SK-N-SH treated with all-trans-retinoic acid at 6 μM for 48 hours (cell line): Measurements from ENCODE around the gene UIMC1.

Experiments
- ATAC-seq: fragments of 200-7000 bp; cut with Tn5 transposase; 3 replicates; pipeline ENCODE4 v1.9.1; 2020; ENCODE audit warnings: mild to moderate bottlenecking, moderate library complexity
- BACH2 ChIP-seq: fragments of 250-450 bp; sonication (Bioruptor Pico); IDR thresholded peaks from 2 replicates; pipeline ENCODE4 v1.9.0; 2021; ENCODE audit warnings: mild to moderate bottlenecking, borderline replicate concordance
- CSDC2 ChIP-seq: fragments of 250-450 bp; sonication (Bioruptor Pico); IDR thresholded peaks from 2 replicates; pipeline ENCODE4 v1.5.0; 2020; ENCODE audit warnings: mild to moderate bottlenecking, moderate library complexity
- CSRNP3 ChIP-seq: fragments of 250-450 bp; sonication (Bioruptor Pico); IDR thresholded peaks from 2 replicates; pipeline ENCODE4 v1.5.1; 2021; ENCODE audit warnings: mild to moderate bottlenecking, moderate library complexity
- ESRRG ChIP-seq: fragments of 250-450 bp; sonication (Bioruptor Pico); IDR thresholded peaks from 2 replicates; pipeline ENCODE4 v1.6.1; 2021; ENCODE audit warnings: mild to moderate bottlenecking
- GLIS3 ChIP-seq: fragments of 250-450 bp; sonication (Bioruptor Pico); IDR thresholded peaks from 2 replicates; pipeline ENCODE4 v1.5.0; 2020; ENCODE audit warnings: mild to moderate bottlenecking, moderate library complexity
- ISL1 ChIP-seq: fragments of 250-450 bp; sonication (Bioruptor Pico); IDR thresholded peaks from 2 replicates; pipeline ENCODE4 v2.1.2; 2022; ENCODE audit warnings: mild to moderate bottlenecking, moderate library complexity
- OSR1 ChIP-seq: fragments of 250-450 bp; sonication (Bioruptor Pico); IDR thresholded peaks from 2 replicates; pipeline ENCODE4 v1.8.0; 2022; ENCODE audit warnings: moderate library complexity, mild to moderate bottlenecking, inconsistent platforms
- PPARA ChIP-seq: fragments of 250-450 bp; sonication (Bioruptor Pico); IDR thresholded peaks from 2 replicates; pipeline ENCODE4 v1.5.0; 2020; ENCODE audit warnings: mild to moderate bottlenecking, borderline replicate concordance
- RARB ChIP-seq: fragments of 250-450 bp; sonication (Bioruptor Pico); IDR thresholded peaks from 2 replicates; pipeline ENCODE4 v1.8.0; 2021; ENCODE audit warnings: mild to moderate bottlenecking, moderate library complexity
- TCF4 ChIP-seq: fragments of 250-450 bp; sonication (Bioruptor Pico); IDR thresholded peaks from 2 replicates; pipeline ENCODE4 v1.8.0; 2021; ENCODE audit warnings: mild to moderate bottlenecking, moderate library complexity, borderline replicate concordance
- TOX ChIP-seq: fragments of 250-450 bp; sonication (Bioruptor Pico); IDR thresholded peaks from 2 replicates; pipeline ENCODE4 v1.8.0; 2021; ENCODE audit warnings: mild to moderate bottlenecking, moderate library complexity, borderline replicate concordance
- ZC3H10 ChIP-seq: fragments of 250-450 bp; sonication (Bioruptor Pico); IDR thresholded peaks from 2 replicates; pipeline ENCODE4 v1.5.1; 2021; ENCODE audit warnings: mild to moderate bottlenecking, moderate library complexity
- ZFP3 ChIP-seq: fragments of 250-450 bp; sonication (Bioruptor Pico); IDR thresholded peaks from 2 replicates; pipeline ENCODE4 v1.5.0; 2020; ENCODE audit warnings: mild to moderate bottlenecking, moderate library complexity
- ZFP30 ChIP-seq: fragments of 450-650 bp; formaldehyde crosslinking; IDR thresholded peaks from 2 replicates; pipeline ENCODE4 v1.5.0; 2022; ENCODE audit warnings: mild to moderate bottlenecking, moderate library complexity
- ZNF565 ChIP-seq: fragments of 450-650 bp; formaldehyde crosslinking; conservative IDR thresholded peaks from 2 replicates; pipeline ENCODE4 v1.5.0; 2020; ENCODE audit warnings: low read depth, mild to moderate bottlenecking, moderate library complexity
- ZNF70 ChIP-seq: fragments of 450-650 bp; formaldehyde crosslinking; IDR thresholded peaks from 2 replicates; pipeline ENCODE4 v1.5.0; 2020; ENCODE audit warnings: mild to moderate bottlenecking, moderate library complexity
- ZNF8 ChIP-seq: fragments of 450-650 bp; formaldehyde crosslinking; IDR thresholded peaks from 2 replicates; pipeline ENCODE4 v1.5.0; 2020; ENCODE audit warnings: mild to moderate bottlenecking, moderate library complexity
- TF ChIP-seq, protein P1 (sequence below): fragments of 250-450 bp; sonication (Bioruptor Pico); IDR thresholded peaks from 2 replicates; pipeline ENCODE4 v1.8.0; 2021; ENCODE audit warnings: low read depth, mild to moderate bottlenecking, moderate library complexity, borderline replicate concordance
- TF ChIP-seq, protein P2 (sequence below): fragments of 250-450 bp; sonication (Bioruptor Pico); IDR thresholded peaks from 2 replicates; pipeline ENCODE4 v1.8.0; 2020; ENCODE audit warnings: mild to moderate bottlenecking, moderate library complexity, borderline replicate concordance
- TF ChIP-seq, protein P3 (sequence below): fragments of 250-450 bp; sonication (Bioruptor Pico); IDR thresholded peaks from 2 replicates; pipeline ENCODE4 v1.5.0; 2020; ENCODE audit warnings: mild to moderate bottlenecking, moderate library complexity

Gene UIMC1

GRCh38 chr5:176870110-176870591 is 136.4 kb downstream of the UIMC1 start (continued):
- TF ChIP-seq, protein P1, sequence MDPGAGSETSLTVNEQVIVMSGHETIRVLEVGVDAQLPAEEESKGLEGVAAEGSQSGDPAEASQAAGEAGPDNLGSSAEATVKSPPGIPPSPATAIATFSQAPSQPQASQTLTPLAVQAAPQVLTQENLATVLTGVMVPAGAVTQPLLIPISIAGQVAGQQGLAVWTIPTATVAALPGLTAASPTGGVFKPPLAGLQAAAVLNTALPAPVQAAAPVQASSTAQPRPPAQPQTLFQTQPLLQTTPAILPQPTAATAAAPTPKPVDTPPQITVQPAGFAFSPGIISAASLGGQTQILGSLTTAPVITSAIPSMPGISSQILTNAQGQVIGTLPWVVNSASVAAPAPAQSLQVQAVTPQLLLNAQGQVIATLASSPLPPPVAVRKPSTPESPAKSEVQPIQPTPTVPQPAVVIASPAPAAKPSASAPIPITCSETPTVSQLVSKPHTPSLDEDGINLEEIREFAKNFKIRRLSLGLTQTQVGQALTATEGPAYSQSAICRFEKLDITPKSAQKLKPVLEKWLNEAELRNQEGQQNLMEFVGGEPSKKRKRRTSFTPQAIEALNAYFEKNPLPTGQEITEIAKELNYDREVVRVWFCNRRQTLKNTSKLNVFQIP (CRISPR knock-in tag), result no peak
- no peak for TF ChIP-seq BACH2 (CRISPR knock-in tag)
- TF ChIP-seq, protein P2, sequence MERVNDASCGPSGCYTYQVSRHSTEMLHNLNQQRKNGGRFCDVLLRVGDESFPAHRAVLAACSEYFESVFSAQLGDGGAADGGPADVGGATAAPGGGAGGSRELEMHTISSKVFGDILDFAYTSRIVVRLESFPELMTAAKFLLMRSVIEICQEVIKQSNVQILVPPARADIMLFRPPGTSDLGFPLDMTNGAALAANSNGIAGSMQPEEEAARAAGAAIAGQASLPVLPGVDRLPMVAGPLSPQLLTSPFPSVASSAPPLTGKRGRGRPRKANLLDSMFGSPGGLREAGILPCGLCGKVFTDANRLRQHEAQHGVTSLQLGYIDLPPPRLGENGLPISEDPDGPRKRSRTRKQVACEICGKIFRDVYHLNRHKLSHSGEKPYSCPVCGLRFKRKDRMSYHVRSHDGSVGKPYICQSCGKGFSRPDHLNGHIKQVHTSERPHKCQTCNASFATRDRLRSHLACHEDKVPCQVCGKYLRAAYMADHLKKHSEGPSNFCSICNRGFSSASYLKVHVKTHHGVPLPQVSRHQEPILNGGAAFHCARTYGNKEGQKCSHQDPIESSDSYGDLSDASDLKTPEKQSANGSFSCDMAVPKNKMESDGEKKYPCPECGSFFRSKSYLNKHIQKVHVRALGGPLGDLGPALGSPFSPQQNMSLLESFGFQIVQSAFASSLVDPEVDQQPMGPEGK (CRISPR knock-in tag), result no peak
- TF ChIP-seq ZNF70, result no peak
- no peak for TF ChIP-seq ZFP3

DNA sequence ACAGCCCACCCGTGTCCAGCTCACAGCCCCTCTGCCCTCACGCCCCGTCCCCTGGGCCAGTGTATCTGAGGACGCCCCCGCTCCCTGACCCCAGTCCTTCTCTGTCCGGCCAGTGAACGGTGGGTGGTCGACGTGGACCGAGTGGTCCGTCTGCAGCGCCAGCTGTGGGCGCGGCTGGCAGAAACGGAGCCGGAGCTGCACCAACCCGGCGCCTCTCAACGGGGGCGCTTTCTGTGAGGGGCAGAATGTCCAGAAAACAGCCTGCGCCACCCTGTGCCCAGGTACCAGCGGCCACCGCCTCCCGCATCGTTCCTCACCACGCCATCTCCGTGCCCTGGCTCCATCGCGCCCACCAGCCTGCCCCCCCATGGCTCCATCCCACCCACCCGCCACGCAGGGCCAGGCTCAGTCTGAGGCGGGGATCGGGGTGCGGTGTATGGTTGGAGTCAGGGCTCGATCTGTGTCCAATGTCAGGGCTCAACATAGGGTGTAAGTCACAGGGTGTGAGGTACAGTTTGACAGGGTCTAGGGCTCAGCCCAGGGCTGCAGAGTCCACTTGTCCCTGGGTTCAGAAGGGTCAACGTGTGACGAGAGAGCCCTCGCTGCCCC is 137.0 kb downstream of the UIMC1 start:
- TF ChIP-seq OSR1 (CRISPR knock-in tag) (no peak), ISL1 (CRISPR knock-in tag) (no peak)
- TF ChIP-seq, all 23 proteins: peak for 0
- ATAC-seq, result no peak

DNA sequence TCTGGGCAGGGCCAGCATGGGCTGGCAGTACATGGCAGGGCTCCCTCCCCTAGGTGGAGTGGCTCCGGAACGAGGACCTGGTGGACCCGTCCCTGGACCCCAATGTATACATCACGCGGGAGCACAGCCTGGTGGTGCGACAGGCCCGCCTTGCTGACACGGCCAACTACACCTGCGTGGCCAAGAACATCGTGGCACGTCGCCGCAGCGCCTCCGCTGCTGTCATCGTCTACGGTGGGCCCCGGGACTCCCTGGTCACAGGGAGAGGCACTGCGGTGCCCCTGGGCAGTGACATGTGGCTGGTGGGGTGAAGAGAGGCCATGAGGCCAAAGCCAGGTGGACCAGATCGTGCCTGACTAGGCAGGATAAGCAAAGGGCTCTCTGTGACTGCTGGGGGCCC is 137.8 kb downstream of the UIMC1 start:
- no peak for ATAC-seq
- TF ChIP-seq, protein P1 (CRISPR knock-in tag), result no peak
- TF ChIP-seq ZC3H10 (no peak), CSRNP3 (CRISPR knock-in tag) (no peak), ZNF70 (no peak), OSR1 (CRISPR knock-in tag) (no peak), ESRRG (CRISPR knock-in tag) (no peak)
- TF ChIP-seq, protein P2 (CRISPR knock-in tag), result no peak
- TF ChIP-seq, protein P3, sequence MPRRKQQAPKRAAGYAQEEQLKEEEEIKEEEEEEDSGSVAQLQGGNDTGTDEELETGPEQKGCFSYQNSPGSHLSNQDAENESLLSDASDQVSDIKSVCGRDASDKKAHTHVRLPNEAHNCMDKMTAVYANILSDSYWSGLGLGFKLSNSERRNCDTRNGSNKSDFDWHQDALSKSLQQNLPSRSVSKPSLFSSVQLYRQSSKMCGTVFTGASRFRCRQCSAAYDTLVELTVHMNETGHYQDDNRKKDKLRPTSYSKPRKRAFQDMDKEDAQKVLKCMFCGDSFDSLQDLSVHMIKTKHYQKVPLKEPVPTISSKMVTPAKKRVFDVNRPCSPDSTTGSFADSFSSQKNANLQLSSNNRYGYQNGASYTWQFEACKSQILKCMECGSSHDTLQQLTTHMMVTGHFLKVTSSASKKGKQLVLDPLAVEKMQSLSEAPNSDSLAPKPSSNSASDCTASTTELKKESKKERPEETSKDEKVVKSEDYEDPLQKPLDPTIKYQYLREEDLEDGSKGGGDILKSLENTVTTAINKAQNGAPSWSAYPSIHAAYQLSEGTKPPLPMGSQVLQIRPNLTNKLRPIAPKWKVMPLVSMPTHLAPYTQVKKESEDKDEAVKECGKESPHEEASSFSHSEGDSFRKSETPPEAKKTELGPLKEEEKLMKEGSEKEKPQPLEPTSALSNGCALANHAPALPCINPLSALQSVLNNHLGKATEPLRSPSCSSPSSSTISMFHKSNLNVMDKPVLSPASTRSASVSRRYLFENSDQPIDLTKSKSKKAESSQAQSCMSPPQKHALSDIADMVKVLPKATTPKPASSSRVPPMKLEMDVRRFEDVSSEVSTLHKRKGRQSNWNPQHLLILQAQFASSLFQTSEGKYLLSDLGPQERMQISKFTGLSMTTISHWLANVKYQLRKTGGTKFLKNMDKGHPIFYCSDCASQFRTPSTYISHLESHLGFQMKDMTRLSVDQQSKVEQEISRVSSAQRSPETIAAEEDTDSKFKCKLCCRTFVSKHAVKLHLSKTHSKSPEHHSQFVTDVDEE (CRISPR knock-in tag), result no peak
- TF ChIP-seq, all 23 proteins: peak for 0

DNA sequence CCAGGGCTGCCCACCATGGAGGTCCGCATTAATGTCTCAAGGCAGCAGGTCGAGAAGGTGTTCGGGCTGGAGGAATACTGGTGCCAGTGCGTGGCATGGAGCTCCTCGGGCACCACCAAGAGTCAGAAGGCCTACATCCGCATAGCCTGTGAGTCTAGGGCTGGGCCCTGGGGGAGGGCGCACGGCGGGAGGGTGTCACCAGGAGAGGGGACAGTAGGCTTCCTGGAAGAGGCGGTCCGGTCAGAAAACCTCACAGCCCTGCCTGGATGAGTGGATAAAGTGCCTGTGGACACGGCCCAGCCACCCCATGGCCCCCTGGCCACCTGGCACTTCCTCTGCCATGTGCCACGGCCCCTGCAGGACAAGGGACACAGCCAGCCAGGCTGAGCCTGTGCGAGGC is 138.5 kb downstream of the UIMC1 start:
- ATAC-seq, result no peak
- TF ChIP-seq BACH2 (CRISPR knock-in tag) (no peak), ZFP30 (CRISPR knock-in tag) (no peak), TCF4 (CRISPR knock-in tag) (no peak), RARB (no peak), GLIS3 (CRISPR knock-in tag) (no peak), CSDC2 (CRISPR knock-in tag) (no peak), ESRRG (CRISPR knock-in tag) (no peak), OSR1 (CRISPR knock-in tag) (no peak), PPARA (no peak), ZNF8 (no peak), ZFP3 (no peak), ZNF565 (no peak), ZC3H10 (no peak), TOX (CRISPR knock-in tag) (no peak)
- TF ChIP-seq, protein P2 (CRISPR knock-in tag), result no peak
- TF ChIP-seq, protein P1 (CRISPR knock-in tag), result no peak
